MM.1S (cell line): ENCODE data around the gene PTGS2.

Source experiments
- DNase-seq: peaks from one replicate; pipeline ENCODE4 v3.0.0-alpha.2; 2015
- H2AFZ ChIP-seq: fragments of 300-600 bp; sonication (generic); 2 replicates; pipeline ENCODE4 v1.6.0; 2016; ENCODE audit warnings: antibody characterized with exemption, low read length
- H3F3A ChIP-seq: fragments of 300-600 bp; sonication (generic); 2 replicates; pipeline ENCODE4 v1.6.1; 2016; ENCODE audit warnings: mild to moderate bottlenecking, antibody characterized with exemption, low read length, moderate library complexity, mixed read lengths; ENCODE audit not compliant: insufficient read depth
- H3K27ac ChIP-seq: fragments of 300-600 bp; sonication (generic); 2 replicates; pipeline ENCODE4 v1.5.1; 2016; ENCODE audit warnings: mild to moderate bottlenecking, low read length
- H3K27me3 ChIP-seq: fragments of 300-600 bp; sonication (generic); replicated peaks from 2 replicates; pipeline ENCODE4 v1.6.0; 2016; ENCODE audit warnings: low read length; ENCODE audit not compliant: insufficient read depth
- H3K36me3 ChIP-seq: fragments of 300-600 bp; sonication (generic); replicated peaks from 2 replicates; pipeline ENCODE4 v1.6.1; 2016; ENCODE audit warnings: mild to moderate bottlenecking, low read length, mixed read lengths; ENCODE audit not compliant: insufficient read depth
- H3K4me1 ChIP-seq: fragments of 300-600 bp; sonication (generic); 2 replicates; pipeline ENCODE4 v1.6.1; 2016; ENCODE audit warnings: low read length, mixed read lengths
- H3K4me2 ChIP-seq: fragments of 300-600 bp; sonication (generic); 2 replicates; pipeline ENCODE4 v1.6.0; 2016; ENCODE audit warnings: low read depth, low read length
- H3K4me3 ChIP-seq: fragments of 300-600 bp; sonication (generic); 2 replicates; pipeline ENCODE4 v1.5.1; 2016; ENCODE audit warnings: low read length, mixed read lengths
- H3K79me2 ChIP-seq: fragments of 300-600 bp; sonication (generic); 2 replicates; pipeline ENCODE4 v1.6.1; 2016; ENCODE audit warnings: mixed run types, low read length, mixed read lengths
- H3K9ac ChIP-seq: fragments of 300-600 bp; sonication (generic); 2 replicates; pipeline ENCODE4 v1.6.1; 2016; ENCODE audit warnings: low read length, mixed read lengths
- H3K9me2 ChIP-seq: fragments of 300-600 bp; sonication (generic); replicated peaks from 2 replicates; pipeline ENCODE4 v1.6.1; 2016; ENCODE audit warnings: mild to moderate bottlenecking, low read length, mixed read lengths; ENCODE audit not compliant: insufficient read depth
- H3K9me3 ChIP-seq: fragments of 300-600 bp; sonication (generic); replicated peaks from 2 replicates; pipeline ENCODE4 v1.6.1; 2016; ENCODE audit warnings: mild to moderate bottlenecking, low read length, mixed read lengths; ENCODE audit not compliant: insufficient read depth
- H4K20me1 ChIP-seq: fragments of 300-600 bp; sonication (generic); 2 replicates; pipeline ENCODE4 v1.6.1; 2016; ENCODE audit warnings: mild to moderate bottlenecking, low read length, moderate library complexity, mixed read lengths; ENCODE audit not compliant: insufficient read depth
- CTCF ChIP-seq: fragments of 300-600 bp; sonication (generic); IDR thresholded peaks from 2 replicates; pipeline ENCODE4 v1.5.1; 2016; ENCODE audit warnings: antibody characterized with exemption, low read length, mixed read lengths
- EZH2 ChIP-seq: fragments of 300-600 bp; sonication (generic); optimal IDR thresholded peaks from 2 replicates; pipeline ENCODE3; 2017; ENCODE audit warnings: low read depth, mild to moderate bottlenecking, antibody characterized with exemption, low read length, mixed read lengths
- EZH2phosphoT487 ChIP-seq: fragments of 300-600 bp; sonication (generic); IDR thresholded peaks from 2 replicates; pipeline ENCODE4 v1.6.1; 2018; ENCODE audit warnings: antibody characterized with exemption, low read length

The PTGS2 gene

GRCh38 chr1:186679924-186680244, 339 bp downstream of the PTGS2 start:
- Histone ChIP-seq H3K27ac (no peak overlapping the region), H3K4me3 (peak overlapping the region; percentile 74)
- TF ChIP-seq EZH2 (no peak), EZH2phosphoT487 (no peak), CTCF (no peak)

GRCh38 chr1:186678155-186678554, 2.1 kb downstream of the PTGS2 start:
- Histone ChIP-seq H3K9me2 (no peaks in the 10 kb centered on the region), H3K79me2 (no peaks in the 10 kb centered on the region), H2AFZ (no peak overlapping the region), H4K20me1 (no peaks in the 10 kb centered on the region), H3K36me3 (no peaks in the 10 kb centered on the region), H3K9me3 (no peaks in the 10 kb centered on the region), H3K4me2 (no peak overlapping the region), H3K9ac (no peak overlapping the region), H3F3A (no peaks in the 10 kb centered on the region; the same call in 1 of the 2 replicates), H3K4me3 (no peak overlapping the region), H3K27ac (no peak overlapping the region), H3K4me1 (peaks cover 2% of the 10 kb centered on the region), H3K27me3 (no peaks in the 10 kb centered on the region)
- TF ChIP-seq CTCF (no peak), EZH2 (no peak), EZH2phosphoT487 (no peak)
- DNase-seq, result no peak

More at GRCh38 chr1:186679924-186680244, 339 bp downstream of the PTGS2 start:
- no peak for DNase-seq
- Histone ChIP-seq H3K4me2 (peak overlapping the region; percentile 88), H3K36me3 (no peaks in the 10 kb centered on the region), H3K9me3 (no peaks in the 10 kb centered on the region), H3K27me3 (no peaks in the 10 kb centered on the region), H3K9me2 (no peaks in the 10 kb centered on the region), H3K79me2 (no peaks in the 10 kb centered on the region), H3F3A (no peaks in the 10 kb centered on the region; the same call in 1 of the 2 replicates), H4K20me1 (no peaks in the 10 kb centered on the region), H2AFZ (peak overlapping the region; percentile 87), H3K4me1 (peaks cover 11% of the 10 kb centered on the region), H3K9ac (peak overlapping the region; percentile 75; the same call in 1 of the 2 replicates)

GRCh38 chr1:186672596-186672995, 7.6 kb downstream of the PTGS2 start:
- TF ChIP-seq CTCF (no peak), EZH2phosphoT487 (no peak), EZH2 (no peak)
- no peak for DNase-seq
- Histone ChIP-seq H3K4me1 (no peaks in the 10 kb centered on the region), H3K9me3 (no peaks in the 10 kb centered on the region), H3K4me2 (no peak overlapping the region), H3K9ac (no peak overlapping the region), H2AFZ (no peak overlapping the region), H3K9me2 (no peaks in the 10 kb centered on the region), H3K27ac (no peak overlapping the region), H3K4me3 (no peak overlapping the region), H3K36me3 (no peaks in the 10 kb centered on the region), H3K27me3 (no peaks in the 10 kb centered on the region), H4K20me1 (no peaks in the 10 kb centered on the region), H3K79me2 (no peaks in the 10 kb centered on the region), H3F3A (no peaks in the 10 kb centered on the region)
